ENCODE data around the gene GKN2.
"Not testable (repeated sequence)": the region's sequence is repeated elsewhere in the genome, so short reads cannot be mapped to it uniquely, and the experiment has no call there.

Gene GKN2

GRCh38 chr2:68955432-68955831 lies 2.7 kb upstream of the GKN2 start:
- not testable (repeated sequence) for H3K27me3 ChIP-seq (ENCODE audit: control insufficient read depth, insufficient read depth, low read length); H3K9ac ChIP-seq (ENCODE audit: low read length); H3K9me3 ChIP-seq (ENCODE audit: control insufficient read depth, low read depth, low read length); H3K27ac ChIP-seq (ENCODE audit: low read length); H3K4me3 ChIP-seq (ENCODE audit: low read length); H3K4me1 ChIP-seq (ENCODE audit: control insufficient read depth, low read depth, low read length); H3K36me3 ChIP-seq (ENCODE audit: control insufficient read depth, low read depth, low read length)

- Histone ChIP-seq H3K27ac (ENCODE audit: low read length) (no peak overlapping the region), H3K9ac (ENCODE audit: low read length) (no peak overlapping the region), H3K36me3 (ENCODE audit: control insufficient read depth, low read depth, low read length) (no peaks in the 10 kb centered on the region)
These were observed 794 bp downstream of the GKN2 start for GRCh38 chr2:68951899-68952298.

DNA sequence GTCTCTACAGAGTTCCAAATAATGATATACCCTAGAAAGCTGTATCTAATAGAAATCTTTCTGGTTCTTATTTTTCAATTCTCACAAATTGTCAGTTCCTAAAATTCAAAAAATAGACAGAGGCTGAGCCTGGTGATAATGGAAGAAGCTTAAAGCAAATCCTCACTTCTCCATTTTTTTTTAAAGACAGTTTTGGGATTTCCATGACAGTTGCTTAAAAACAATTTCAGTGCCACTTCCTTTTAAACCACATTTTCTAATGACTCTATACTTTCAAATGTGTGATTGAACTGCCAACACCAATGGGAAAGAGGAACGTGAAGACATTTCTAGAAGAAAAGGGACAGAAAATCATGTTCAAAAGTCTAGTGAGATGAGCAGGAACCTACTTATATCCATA lies 4.0 kb downstream of the GKN2 start:
- Histone ChIP-seq H3K36me3 (ENCODE audit: control insufficient read depth, low read depth, low read length) (no peaks in the 10 kb centered on the region), H3K4me1 (ENCODE audit: control insufficient read depth, low read depth, low read length) (peaks cover 9% of the 10 kb centered on the region), H3K27ac (ENCODE audit: low read length) (no peak overlapping the region), H3K9me3 (ENCODE audit: control insufficient read depth, low read depth, low read length) (no peaks in the 10 kb centered on the region), H3K4me3 (ENCODE audit: low read length) (no peak overlapping the region), H3K27me3 (ENCODE audit: control insufficient read depth, insufficient read depth, low read length) (no peaks in the 10 kb centered on the region), H3K9ac (ENCODE audit: low read length) (no peak overlapping the region)

More at GRCh38 chr2:68951899-68952298, 794 bp downstream of the GKN2 start:
- H3K9me3 ChIP-seq (ENCODE audit: control insufficient read depth, low read depth, low read length) = no peaks in the 10 kb centered on the region
- no peak overlapping the region for H3K4me3 ChIP-seq (ENCODE audit: low read length)
- peaks cover 4% of the 10 kb centered on the region for H3K4me1 ChIP-seq (ENCODE audit: control insufficient read depth, low read depth, low read length)
- H3K27me3 ChIP-seq (ENCODE audit: control insufficient read depth, insufficient read depth, low read length) = no peaks in the 10 kb centered on the region

DNA sequence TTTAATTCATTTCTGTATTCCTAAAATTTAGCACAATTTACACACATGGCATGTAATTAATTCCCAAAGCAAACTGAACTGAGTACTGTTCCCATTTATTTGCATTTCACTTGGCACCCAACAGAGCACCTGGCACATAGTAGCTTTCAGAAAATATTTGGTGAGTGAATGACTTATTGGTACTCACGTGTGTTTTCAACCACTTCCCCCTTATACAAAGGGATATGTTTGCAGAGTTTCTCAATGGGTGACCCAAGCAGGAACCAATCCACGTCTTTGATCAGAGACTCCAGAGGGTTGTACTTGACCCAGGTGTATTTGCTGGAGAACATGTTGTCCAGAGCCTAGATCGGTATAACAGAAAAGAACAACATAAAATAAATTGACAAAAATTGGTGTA lies 6.6 kb downstream of the GKN2 start:
- Histone ChIP-seq H3K36me3 (ENCODE audit: control insufficient read depth, low read depth, low read length) (no peaks in the 10 kb centered on the region), H3K27ac (ENCODE audit: low read length) (no peak overlapping the region), H3K27me3 (ENCODE audit: control insufficient read depth, insufficient read depth, low read length) (no peaks in the 10 kb centered on the region)

GRCh38 chr2:68943581-68944568 lies 8.8 kb downstream of the GKN2 start:
- peaks cover 5% of the 10 kb centered on the region for H3K4me1 ChIP-seq (ENCODE audit: control insufficient read depth, low read depth, low read length)
- no peaks in the 10 kb centered on the region for H3K9me3 ChIP-seq (ENCODE audit: control insufficient read depth, low read depth, low read length)
- no peak overlapping the region for H3K27ac ChIP-seq (ENCODE audit: low read length)
- H3K9ac ChIP-seq (ENCODE audit: low read length) = peak overlapping the region; percentile 22
- H3K27me3 ChIP-seq (ENCODE audit: control insufficient read depth, insufficient read depth, low read length) = no peaks in the 10 kb centered on the region
- H3K4me3 ChIP-seq (ENCODE audit: low read length) = peak overlapping the region; percentile 42
- no peaks in the 10 kb centered on the region for H3K36me3 ChIP-seq (ENCODE audit: control insufficient read depth, low read depth, low read length)

More for the DNA sequence above, 6.6 kb downstream of the GKN2 start:
- Histone ChIP-seq H3K9me3 (ENCODE audit: control insufficient read depth, low read depth, low read length) (no peaks in the 10 kb centered on the region), H3K9ac (ENCODE audit: low read length) (no peak overlapping the region), H3K4me1 (ENCODE audit: control insufficient read depth, low read depth, low read length) (peaks cover 5% of the 10 kb centered on the region), H3K4me3 (ENCODE audit: low read length) (no peak overlapping the region)

- Histone ChIP-seq H3K27me3 (ENCODE audit: control insufficient read depth, insufficient read depth, low read length) (no peaks in the 10 kb centered on the region), H3K4me1 (ENCODE audit: control insufficient read depth, low read depth, low read length) (peaks cover 5% of the 10 kb centered on the region), H3K36me3 (ENCODE audit: control insufficient read depth, low read depth, low read length) (no peaks in the 10 kb centered on the region), H3K9ac (ENCODE audit: low read length) (no peak overlapping the region), H3K27ac (ENCODE audit: low read length) (no peak overlapping the region), H3K9me3 (ENCODE audit: control insufficient read depth, low read depth, low read length) (no peaks in the 10 kb centered on the region), H3K4me3 (ENCODE audit: low read length) (no peak overlapping the region)
These were observed 9.9 kb downstream of the GKN2 start for GRCh38 chr2:68942827-68943226.

- Histone ChIP-seq H3K4me1 (ENCODE audit: control insufficient read depth, low read depth, low read length) (peaks cover 5% of the 10 kb centered on the region), H3K9ac (ENCODE audit: low read length) (no peak overlapping the region), H3K9me3 (ENCODE audit: control insufficient read depth, low read depth, low read length) (no peaks in the 10 kb centered on the region), H3K27ac (ENCODE audit: low read length) (no peak overlapping the region), H3K4me3 (ENCODE audit: low read length) (no peak overlapping the region), H3K36me3 (ENCODE audit: control insufficient read depth, low read depth, low read length) (no peaks in the 10 kb centered on the region), H3K27me3 (ENCODE audit: control insufficient read depth, insufficient read depth, low read length) (no peaks in the 10 kb centered on the region)
These were observed 12.3 kb downstream of the GKN2 start for GRCh38 chr2:68940369-68940768.

DNA sequence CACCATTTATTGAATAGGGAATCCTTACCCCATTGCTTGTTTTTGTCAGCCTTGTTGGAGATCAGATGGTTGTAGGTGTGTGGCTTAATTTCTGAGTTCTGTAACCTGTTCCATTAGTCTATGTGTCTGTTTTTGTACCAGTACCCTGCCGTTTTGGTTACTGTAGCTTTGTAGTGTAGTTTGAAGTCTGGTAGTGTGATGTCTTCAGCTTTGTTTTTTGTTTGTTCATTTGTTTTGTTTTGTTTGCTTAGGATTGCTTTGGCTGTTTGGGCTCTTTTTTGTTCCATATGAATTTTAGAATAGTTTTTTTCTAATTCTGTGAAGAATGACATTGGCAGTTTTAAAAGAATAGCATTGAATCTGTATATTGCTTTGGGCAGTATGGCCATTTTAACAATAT lies 12.7 kb downstream of the GKN2 start:
- Histone ChIP-seq H3K9me3 (ENCODE audit: control insufficient read depth, low read depth, low read length) (no peaks in the 10 kb centered on the region), H3K36me3 (ENCODE audit: control insufficient read depth, low read depth, low read length) (no peaks in the 10 kb centered on the region), H3K27me3 (ENCODE audit: control insufficient read depth, insufficient read depth, low read length) (no peaks in the 10 kb centered on the region), H3K4me3 (ENCODE audit: low read length) (no peak overlapping the region), H3K4me1 (ENCODE audit: control insufficient read depth, low read depth, low read length) (peaks cover 5% of the 10 kb centered on the region), H3K27ac (ENCODE audit: low read length) (no peak overlapping the region), H3K9ac (ENCODE audit: low read length) (no peak overlapping the region)

- H3K4me1 ChIP-seq (ENCODE audit: control insufficient read depth, low read depth, low read length) = peaks cover 2% of the 10 kb centered on the region
- H3K4me3 ChIP-seq (ENCODE audit: low read length) = no peak overlapping the region
- no peak overlapping the region for H3K27ac ChIP-seq (ENCODE audit: low read length)
- H3K27me3 ChIP-seq (ENCODE audit: control insufficient read depth, insufficient read depth, low read length) = no peaks in the 10 kb centered on the region
- no peak overlapping the region for H3K9ac ChIP-seq (ENCODE audit: low read length)
- H3K9me3 ChIP-seq (ENCODE audit: control insufficient read depth, low read depth, low read length) = no peaks in the 10 kb centered on the region
- no peaks in the 10 kb centered on the region for H3K36me3 ChIP-seq (ENCODE audit: control insufficient read depth, low read depth, low read length)
These were observed 13.8 kb downstream of the GKN2 start for GRCh38 chr2:68938938-68939337.

- Histone ChIP-seq H3K9me3 (ENCODE audit: control insufficient read depth, low read depth, low read length) (no peaks in the 10 kb centered on the region), H3K27me3 (ENCODE audit: control insufficient read depth, insufficient read depth, low read length) (no peaks in the 10 kb centered on the region), H3K27ac (ENCODE audit: low read length) (no peak overlapping the region), H3K9ac (ENCODE audit: low read length) (no peak overlapping the region), H3K4me1 (ENCODE audit: control insufficient read depth, low read depth, low read length) (no peaks in the 10 kb centered on the region), H3K4me3 (ENCODE audit: low read length) (no peak overlapping the region), H3K36me3 (ENCODE audit: control insufficient read depth, low read depth, low read length) (no peaks in the 10 kb centered on the region)
These were observed 15.2 kb downstream of the GKN2 start for GRCh38 chr2:68937346-68938055.

DNA sequence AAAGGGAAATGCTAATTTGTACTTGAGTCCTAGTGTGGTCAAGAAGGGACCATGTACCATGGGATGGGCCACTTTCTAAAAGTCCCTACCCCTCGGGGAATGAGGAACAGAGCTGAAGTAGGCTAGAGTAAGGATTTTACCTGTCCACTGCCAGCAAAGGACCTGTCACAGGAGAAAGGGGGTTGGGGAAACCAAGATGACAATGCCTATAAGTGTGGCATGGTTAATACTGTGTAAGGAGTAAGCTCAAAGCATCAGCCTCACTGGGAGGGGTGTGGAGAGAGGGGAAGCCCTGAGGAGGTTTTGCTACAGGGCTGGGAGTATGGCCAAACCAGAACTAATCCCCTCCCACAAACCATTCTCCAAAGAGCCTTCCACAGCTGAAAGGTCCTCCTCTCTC lies 15.8 kb downstream of the GKN2 start:
- Histone ChIP-seq H3K27ac (ENCODE audit: low read length) (no peak overlapping the region), H3K4me1 (ENCODE audit: control insufficient read depth, low read depth, low read length) (no peaks in the 10 kb centered on the region), H3K9me3 (ENCODE audit: control insufficient read depth, low read depth, low read length) (no peaks in the 10 kb centered on the region), H3K9ac (ENCODE audit: low read length) (no peak overlapping the region), H3K27me3 (ENCODE audit: control insufficient read depth, insufficient read depth, low read length) (no peaks in the 10 kb centered on the region), H3K4me3 (ENCODE audit: low read length) (no peak overlapping the region), H3K36me3 (ENCODE audit: control insufficient read depth, low read depth, low read length) (no peaks in the 10 kb centered on the region)

Measured in iPS-18a (cell line).